DOHH2 (cell line): ENCODE results near the gene PCYT1B.

Experiments
- CTCF ChIP-seq: fragments of 200-600 bp; sonication (generic); IDR thresholded peaks from one replicate; pipeline ENCODE4 v1.5.1; 2014; ENCODE audit warnings: antibody characterized with exemption, mild to moderate bottlenecking, low read depth, low read length; ENCODE audit not compliant: poor library complexity, severe bottlenecking
- EZH2phosphoT487 ChIP-seq: fragments of 200-600 bp; sonication (generic); IDR thresholded peaks from 2 replicates; pipeline ENCODE4 v1.6.1; 2017; ENCODE audit warnings: borderline replicate concordance, mild to moderate bottlenecking, antibody characterized with exemption, low read length, moderate library complexity, mixed read lengths

GRCh38 chrX:24694825-24695224 lies 47.7 kb upstream of the PCYT1B start:
- TF ChIP-seq EZH2phosphoT487, result no peak
- no peak for TF ChIP-seq CTCF
